Ecto neural progenitor cell (in vitro differentiated cells): ENCODE data around the gene PKD1L1.
"Not testable (repeated sequence)": the region's sequence is repeated elsewhere in the genome, so short reads cannot be mapped to it uniquely, and the experiment has no call there.

Source experiments
- DNase-seq: peaks from one replicate; pipeline ENCODE4 v3.0.0-alpha.2; 2018; ENCODE audit warnings: low spot score

Gene PKD1L1

GRCh38 chr7:47962262-47962661 lies 14.0 kb upstream of the PKD1L1 start:
- DNase-seq = no peak

GRCh38 chr7:47957156-47957555 lies 8.9 kb upstream of the PKD1L1 start:
- no peak for DNase-seq

GRCh38 chr7:47956220-47956619 lies 8.0 kb upstream of the PKD1L1 start:
- DNase-seq = no peak

- DNase-seq = no peak
Observed at GRCh38 chr7:47954231-47954911, 6.1 kb upstream of the PKD1L1 start.

GRCh38 chr7:47953822-47954221 lies 5.6 kb upstream of the PKD1L1 start:
- no peak for DNase-seq

GRCh38 chr7:47952224-47952623 lies 4.0 kb upstream of the PKD1L1 start:
- no peak for DNase-seq

GRCh38 chr7:47951374-47951773 lies 3.1 kb upstream of the PKD1L1 start:
- DNase-seq = no peak

GRCh38 chr7:47950714-47951113 lies 2.4 kb upstream of the PKD1L1 start:
- no peak for DNase-seq

GRCh38 chr7:47949703-47950102 lies 1.4 kb upstream of the PKD1L1 start:
- no peak for DNase-seq

- DNase-seq = no peak
Observed at GRCh38 chr7:47947355-47947749, 914 bp downstream of the PKD1L1 start.

- DNase-seq = no peak
Observed at GRCh38 chr7:47946581-47947354, 1.5 kb downstream of the PKD1L1 start.

GRCh38 chr7:47945261-47946015 lies 2.8 kb downstream of the PKD1L1 start:
- peak; percentile 68 for DNase-seq

- peak; percentile 20 for DNase-seq
Observed at GRCh38 chr7:47944536-47945260, 3.6 kb downstream of the PKD1L1 start.

GRCh38 chr7:47943676-47944474 lies 4.4 kb downstream of the PKD1L1 start:
- DNase-seq = no peak

- DNase-seq = not testable (repeated sequence)
Observed at GRCh38 chr7:47942651-47943050, 5.6 kb downstream of the PKD1L1 start.

GRCh38 chr7:47942132-47942531 lies 6.1 kb downstream of the PKD1L1 start:
- DNase-seq = no peak

- DNase-seq = no peak
Observed at GRCh38 chr7:47941136-47941844, 7.0 kb downstream of the PKD1L1 start.

- no peak for DNase-seq
Observed at GRCh38 chr7:47940088-47941013, 7.9 kb downstream of the PKD1L1 start.

- no peak for DNase-seq
Observed at GRCh38 chr7:47939425-47940036, 8.7 kb downstream of the PKD1L1 start.
